AG04450 (cell line): Measurements from ENCODE around the gene GNAI1. TPM values are rescaled to one million over a fixed set of nuclear protein-coding genes. Genes with fewer than 3 reads are reported as not detected.

Experiments used
- CTCF ChIA-PET: fragments of 300-600, 350-600 bp; formaldehyde crosslinking; extraction: SDS; loops from one replicate; lab custom pipeline; 2022; ENCODE audit warnings: antibody characterized with exemption, inconsistent platforms; lab: Charles Lee
- POLR2A ChIA-PET: fragments of 350-600 bp; formaldehyde crosslinking; extraction: SDS; loops from one replicate; lab custom pipeline; 2021; ENCODE audit warnings: antibody characterized with exemption, inconsistent platforms; lab: Yijun Ruan, JAX
- DNase-seq: peaks from one replicate; pipeline ENCODE4 v3.0.0-alpha.2; 2011; ENCODE audit warnings: low read depth, low spot score
- H3K27ac ChIP-seq: one replicate; pipeline ENCODE4 v1.5.1; 2012; ENCODE audit warnings: low read depth, low read length, control low read depth
- H3K27me3 ChIP-seq: one replicate; pipeline ENCODE4 v1.6.0; 2012; ENCODE audit warnings: low read length; ENCODE audit not compliant: control insufficient read depth, insufficient read depth
- H3K4me3 ChIP-seq: 2 replicates; pipeline ENCODE4 v1.5.1; 2011; ENCODE audit warnings: mild to moderate bottlenecking, low read depth, low read length, control low read depth
- H3K9me3 ChIP-seq: 2 replicates; pipeline ENCODE4 v1.5.1; 2012; ENCODE audit warnings: low read length; ENCODE audit not compliant: control insufficient read depth, insufficient read depth
- CTCF ChIP-seq: IDR thresholded peaks from 2 replicates; pipeline ENCODE4 v1.5.1; 2011; ENCODE audit warnings: low read depth, low read length, control low read depth, inconsistent platforms
- polyA minus RNA-seq: library from RNA; depleted of rRNA, polyadenylated mRNA; stranded (reverse); fragments of >200 nt; gene quantifications from 2 replicates; pipeline ENCODE4 v1.2.3, GENCODE V29; 2011; rRNA and poly(A)+ RNA removed
- polyA plus RNA-seq: library from polyadenylated mRNA; depleted of rRNA; stranded (reverse); fragments of >200 nt; gene quantifications from 2 replicates; pipeline ENCODE4 v1.2.3, GENCODE V29; 2011; rRNA removed

The GNAI1 gene
- polyA plus RNA-seq (31.9 and 56.2 TPM in 2 replicates), polyA minus RNA-seq (24.9 and 38.1 TPM in 2 replicates)

- H3K27ac ChIP-seq: peak within 1 kb of the TSS; percentile 57
- ChIA-PET POLR2A (interaction anchor here (0.6 to 2.0 kb wide), 7 partner anchors 11 to 257 kb away, joined by 3 to 6 read pairs (median 4); no protein-coding TSS in a partner anchor), CTCF (interaction anchor here (0.6 to 3.9 kb wide), 31 partner anchors 10 to 1618 kb away, joined by 3 to 45 read pairs (median 4); no protein-coding TSS in a partner anchor)
- peak within 1 kb of the TSS; percentile 71 for H3K4me3 ChIP-seq
- no peaks in the 10 kb centered on the region; the same call in 1 of the 2 replicates for H3K9me3 ChIP-seq
- H3K27me3 ChIP-seq: no peaks in the 10 kb centered on the region
- DNase-seq: no peak
- TF ChIP-seq CTCF: peak; percentile 28; the same call in 1 of the 2 replicates
Observed at GRCh38 chr7:80134536-80135308, at the start of gene GNAI1. GNAI1 (plus strand) TSS chr7:80134831; CDS start chr7:80135161, 330 bp downstream.

GRCh38 chr7:80087051-80087770 is 47.4 kb upstream of the GNAI1 start:
- POLR2A ChIA-PET: interaction anchor here (1.2 kb wide), 1 partner anchor 634 kb away, joined by 4 read pairs; the partner anchor contains the start of gene MAGI2
- peak; percentile 59 for DNase-seq
- peaks cover 3% of the 10 kb centered on the region; the same call in 1 of the 2 replicates for H3K9me3 ChIP-seq
- H3K27me3 ChIP-seq: no peaks in the 10 kb centered on the region
- TF ChIP-seq CTCF: no peak
- CTCF ChIA-PET: interaction anchor here (0.7 to 2.3 kb wide), 3 partner anchors 8 to 305 kb away, joined by 5 to 12 read pairs (median 10); no protein-coding TSS in a partner anchor
- no peak overlapping the region for H3K4me3 ChIP-seq
- H3K27ac ChIP-seq: peak overlapping the region; percentile 77

GRCh38 chr7:80087771-80088170 is 46.9 kb upstream of the GNAI1 start:
- TF ChIP-seq CTCF: no peak
- CTCF ChIA-PET: interaction anchor here (2.2 to 2.3 kb wide), 2 partner anchors 27 to 305 kb away, joined by 10 to 12 read pairs; no protein-coding TSS in a partner anchor
- peak overlapping the region; percentile 77 for H3K27ac ChIP-seq
- H3K4me3 ChIP-seq: no peak overlapping the region
- DNase-seq: no peak
- POLR2A ChIA-PET: interaction anchor here (1.2 kb wide), 1 partner anchor 635 kb away, joined by 4 read pairs; the partner anchor contains the start of gene MAGI2
- H3K9me3 ChIP-seq: peaks cover 3% of the 10 kb centered on the region; the same call in 1 of the 2 replicates
- no peaks in the 10 kb centered on the region for H3K27me3 ChIP-seq

GRCh38 chr7:80088705-80089104 is 45.9 kb upstream of the GNAI1 start:
- no peaks in the 10 kb centered on the region for H3K27me3 ChIP-seq
- CTCF ChIA-PET: interaction anchor here (1.1 to 2.3 kb wide), 5 partner anchors 10 to 365 kb away, joined by 3 to 12 read pairs (median 10); partner anchors contain the start of gene GNAI1
- peaks cover 3% of the 10 kb centered on the region; the same call in 1 of the 2 replicates for H3K9me3 ChIP-seq
- POLR2A ChIA-PET: interaction anchor here (0.7 to 1.1 kb wide), 2 partner anchors 46 to 360 kb away, joined by 3 to 5 read pairs; partner anchors contain the start of gene GNAI1
- no peak overlapping the region for H3K4me3 ChIP-seq
- H3K27ac ChIP-seq: peak overlapping the region; percentile 41
- no peak for TF ChIP-seq CTCF
- no peak for DNase-seq
